SIG-M5 (cell line): Measurements from ENCODE around the gene FEM1A.
"Not testable (repeated sequence)": the region's sequence is repeated elsewhere in the genome, so short reads cannot be mapped to it uniquely, and the experiment has no call there.

ENCODE experiments used
- DNase-seq: peaks from one replicate; lab custom pipeline; 2025; lab: John Stamatoyannopoulos, UW

Gene FEM1A

DNA sequence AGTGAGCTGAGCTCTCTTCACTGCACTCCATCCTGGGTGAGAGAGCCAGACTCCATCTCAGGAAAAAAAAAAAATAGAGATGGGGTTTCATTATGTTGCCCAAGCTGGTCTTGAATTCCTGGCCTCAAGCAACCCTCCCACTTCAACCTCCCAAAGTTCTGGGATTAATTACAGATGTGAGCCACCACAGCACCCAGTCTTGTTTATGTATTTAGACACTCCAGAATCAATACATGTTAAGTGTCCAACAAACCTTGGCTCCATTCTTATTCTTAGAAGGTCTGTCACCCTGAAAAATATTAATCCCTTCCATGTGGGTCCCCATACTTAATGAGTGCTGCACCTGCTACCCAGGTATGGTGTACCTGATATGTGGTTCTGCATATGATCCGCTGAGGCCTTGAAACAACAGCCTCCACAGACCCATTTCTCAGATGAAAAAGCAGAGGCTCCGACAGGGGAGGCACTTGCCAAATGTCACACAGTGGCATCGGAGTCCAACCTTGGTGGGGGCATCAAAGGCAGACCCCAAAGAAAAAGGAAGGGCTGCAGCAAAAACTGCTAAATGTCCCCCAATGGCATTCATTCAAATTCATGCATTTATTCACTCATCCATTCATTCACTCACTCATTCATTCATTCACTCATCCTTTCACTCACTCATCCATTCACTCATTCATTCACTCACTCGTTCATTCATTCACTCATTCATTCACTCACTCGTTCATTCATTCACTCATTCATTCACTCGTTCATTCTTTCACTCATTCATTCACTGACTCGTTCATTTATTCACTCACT is 23.3 kb downstream of the FEM1A start:
- no peak for DNase-seq

GRCh38 chr19:4815426-4816201 is 24.1 kb downstream of the FEM1A start:
- peak; percentile 79 for DNase-seq

DNA sequence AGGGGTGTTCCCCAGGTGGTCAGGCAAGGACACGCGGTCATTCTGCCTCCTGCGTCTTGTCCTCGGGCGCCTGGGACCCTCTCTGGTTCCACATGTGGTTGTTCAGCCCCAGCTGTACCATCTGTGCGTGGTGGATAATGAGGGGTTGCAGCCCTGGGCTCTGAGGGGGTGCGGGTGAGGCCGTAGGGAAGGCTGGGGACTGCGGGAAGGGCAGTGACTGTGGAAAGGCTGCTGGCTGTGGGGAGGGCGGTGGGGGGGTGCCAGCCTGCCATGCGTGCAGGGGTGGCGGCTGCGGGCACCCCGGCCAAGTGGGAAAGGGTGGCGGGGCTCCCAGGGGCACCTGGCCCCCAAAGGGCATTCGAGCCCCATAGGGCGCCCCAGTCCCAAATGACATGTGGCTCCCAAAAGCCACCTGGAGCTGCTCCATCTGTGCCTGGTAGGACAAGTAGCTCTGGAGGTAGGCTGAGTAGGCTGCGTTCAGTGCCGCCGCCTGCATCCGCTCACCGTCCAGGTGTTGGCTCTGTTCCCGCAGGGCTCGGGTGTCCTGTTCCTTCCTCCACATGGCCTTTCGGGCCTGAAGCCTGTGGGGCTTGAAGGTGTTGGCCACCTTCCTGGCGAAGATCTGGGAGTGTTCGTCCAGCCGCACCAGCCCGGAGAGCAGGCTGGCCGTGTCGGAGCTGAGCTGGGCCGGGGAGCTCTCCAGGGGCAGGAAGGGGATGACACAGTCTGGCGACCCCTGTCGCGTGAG is 24.8 kb downstream of the FEM1A start:
- no peak for DNase-seq

DNA sequence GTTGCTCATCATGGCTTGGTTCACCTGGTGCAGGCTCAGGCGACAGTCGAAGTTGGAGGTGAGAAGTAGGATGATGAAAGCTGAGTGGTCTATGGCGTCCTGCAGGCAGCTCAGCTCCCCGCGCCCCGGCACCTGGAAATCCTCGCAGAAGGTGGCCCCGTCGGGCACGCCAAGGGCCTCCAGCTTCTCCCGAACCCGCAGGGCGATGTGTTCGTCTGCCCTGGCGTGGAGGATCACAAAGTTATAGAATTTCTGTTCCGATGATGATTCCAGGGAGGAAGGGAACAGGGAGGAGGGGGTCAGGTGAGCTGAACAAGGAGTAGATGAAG is 25.4 kb downstream of the FEM1A start:
- no peak for DNase-seq

DNA sequence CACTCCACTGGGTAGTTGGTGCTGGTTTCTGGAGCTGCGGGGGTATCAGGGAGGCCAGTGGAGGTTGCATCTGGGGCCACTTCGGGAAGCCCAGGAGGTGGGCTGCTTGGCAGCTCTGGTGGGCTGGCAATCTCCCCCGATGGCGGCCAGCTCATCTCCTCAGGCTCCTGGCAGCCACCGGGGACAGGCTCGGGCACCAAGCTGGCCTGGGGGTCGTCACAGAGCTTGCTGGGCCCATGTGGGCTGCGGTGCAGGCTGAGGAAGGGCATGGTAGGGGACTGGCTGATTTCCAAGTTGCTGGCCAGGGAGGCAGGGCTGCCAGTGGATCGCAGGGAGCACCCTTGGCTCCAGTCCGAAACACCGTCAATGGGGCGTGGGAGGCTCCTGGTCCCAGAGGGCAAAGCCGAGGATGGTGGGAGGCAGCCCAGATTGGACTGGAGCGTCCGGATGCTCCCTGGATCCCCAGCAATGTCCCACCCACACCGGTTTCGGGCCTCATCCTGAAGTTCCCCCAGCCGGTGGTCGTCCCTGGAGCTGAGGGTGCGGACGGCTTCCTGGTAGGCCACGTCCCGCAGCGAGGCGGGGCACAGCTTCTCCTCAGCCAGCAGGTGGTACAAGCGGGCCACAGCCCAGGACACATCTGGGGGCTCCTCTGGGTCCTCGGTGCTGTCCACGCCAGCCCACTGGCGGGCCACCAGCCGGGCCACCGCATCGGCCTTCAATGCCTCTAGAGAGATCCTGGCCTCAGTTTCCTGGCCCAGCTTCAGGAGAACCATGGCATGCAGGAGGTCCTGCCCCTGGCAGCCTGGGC is 26.1 kb downstream of the FEM1A start:
- DNase-seq = no peak

- no peak for DNase-seq
These were observed 29.7 kb downstream of the FEM1A start for GRCh38 chr19:4821265-4821664.

DNA sequence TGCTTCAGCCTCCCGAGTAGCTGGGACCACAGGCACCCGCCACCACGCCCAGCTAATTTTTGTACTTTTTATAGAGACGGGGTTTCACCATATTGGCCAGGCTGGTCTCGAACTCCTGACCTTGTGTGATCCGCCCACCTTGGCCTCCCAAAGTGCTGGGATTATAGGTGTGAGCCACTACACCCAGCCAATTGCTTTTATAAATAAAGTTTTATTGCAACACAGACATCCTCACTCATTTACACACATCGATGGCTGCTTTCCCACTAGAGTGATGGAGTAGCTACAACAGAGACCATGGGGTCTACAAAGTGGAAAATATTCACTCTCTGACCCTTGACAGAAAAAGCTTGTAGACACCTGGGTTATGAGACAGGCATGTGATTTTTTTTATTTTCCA is 30.8 kb downstream of the FEM1A start:
- DNase-seq = not testable (repeated sequence)

DNA sequence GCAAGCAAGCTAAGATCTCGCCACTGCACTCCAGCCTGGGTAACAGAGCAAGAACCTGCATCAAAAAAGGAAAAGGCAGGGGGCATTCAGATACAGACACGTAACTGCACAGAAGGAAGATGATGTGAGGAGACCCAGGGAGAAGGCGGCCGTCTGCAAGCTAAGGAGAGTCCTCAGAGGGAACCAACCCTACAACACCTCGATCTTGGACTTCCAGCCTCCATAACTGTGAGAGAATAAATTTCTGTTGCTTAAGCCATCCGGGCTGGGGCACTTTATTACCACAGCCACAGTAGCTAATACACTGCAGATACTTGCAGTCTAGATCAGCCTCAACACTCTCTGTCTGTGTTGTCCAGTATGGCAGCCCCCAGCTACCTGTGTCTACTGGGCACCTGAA is 32.0 kb downstream of the FEM1A start:
- DNase-seq = no peak

DNA sequence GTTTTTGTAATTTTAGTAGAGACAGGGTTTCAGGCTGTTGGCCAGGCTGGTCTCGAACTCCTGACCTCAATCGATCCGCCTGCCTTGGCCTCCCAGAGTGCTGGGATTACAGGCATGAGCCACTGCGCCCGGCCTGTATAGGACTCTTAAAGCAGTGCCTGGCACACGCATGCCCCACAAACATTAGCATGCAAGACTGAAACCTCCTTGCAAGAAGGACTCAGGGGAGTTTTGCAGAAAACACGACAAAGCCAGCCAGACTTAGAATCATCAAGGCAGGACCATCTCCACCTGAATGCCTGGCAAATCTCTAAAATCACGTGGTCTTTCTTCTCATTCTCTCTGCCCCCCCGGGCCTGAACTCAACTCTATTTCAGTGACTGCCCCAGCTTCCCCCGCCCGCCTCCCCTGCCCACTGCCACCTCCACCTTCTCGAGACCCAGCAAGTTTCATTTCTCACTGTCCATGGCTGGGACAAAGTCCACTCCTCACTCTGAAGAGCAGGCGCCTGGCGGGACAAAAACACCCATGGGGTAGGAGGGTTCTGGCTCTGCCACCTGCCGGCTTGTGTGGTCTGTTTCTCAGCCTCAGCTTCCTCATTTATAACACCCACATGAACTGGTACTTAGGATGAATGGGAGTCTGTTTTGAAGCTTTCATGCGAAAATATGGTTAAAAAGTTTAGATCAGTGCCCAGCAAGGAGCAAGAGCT is 37.6 kb downstream of the FEM1A start:
- DNase-seq = no peak

DNA sequence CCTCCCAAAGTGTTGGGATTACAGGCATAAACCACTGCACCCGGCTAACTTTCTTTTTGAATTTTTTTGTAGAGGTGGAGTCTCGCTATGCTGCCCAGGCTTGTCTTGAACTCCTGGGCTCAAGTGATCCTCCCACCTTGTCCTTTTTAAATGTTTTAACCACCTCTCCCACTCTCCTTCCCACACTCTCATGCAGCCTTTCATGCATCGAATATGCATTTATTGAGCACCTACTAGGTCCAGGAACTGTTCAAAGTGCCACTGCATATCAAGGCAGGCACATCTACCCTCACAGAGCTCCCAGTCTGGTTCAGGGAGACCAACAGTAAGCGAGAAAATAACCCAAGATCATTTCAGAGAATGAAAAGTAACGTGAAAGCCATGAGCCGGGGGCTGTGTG is 38.8 kb downstream of the FEM1A start:
- DNase-seq = no peak

GRCh38 chr19:4830768-4831265 is 39.3 kb downstream of the FEM1A start:
- DNase-seq = no peak

- DNase-seq = no peak
These were observed 39.9 kb downstream of the FEM1A start, which contains the start of gene TICAM1 for GRCh38 chr19:4831304-4831978. Gene TICAM1 (minus strand): TSS chr19:4831712. CDS start chr19:4818377, 13,335 bp downstream.

- not testable (repeated sequence) for DNase-seq
These were observed 40.4 kb downstream of the FEM1A start for GRCh38 chr19:4831979-4832340.

- no peak for DNase-seq
These were observed 41.2 kb downstream of the FEM1A start for GRCh38 chr19:4832776-4833175.

GRCh38 chr19:4839192-4839591 is 47.7 kb downstream of the FEM1A start:
- no peak for DNase-seq

- no peak for DNase-seq
These were observed 52.1 kb downstream of the FEM1A start for GRCh38 chr19:4843647-4843965.

- no peak for DNase-seq
These were observed 53.0 kb downstream of the FEM1A start for GRCh38 chr19:4844348-4845179.

DNA sequence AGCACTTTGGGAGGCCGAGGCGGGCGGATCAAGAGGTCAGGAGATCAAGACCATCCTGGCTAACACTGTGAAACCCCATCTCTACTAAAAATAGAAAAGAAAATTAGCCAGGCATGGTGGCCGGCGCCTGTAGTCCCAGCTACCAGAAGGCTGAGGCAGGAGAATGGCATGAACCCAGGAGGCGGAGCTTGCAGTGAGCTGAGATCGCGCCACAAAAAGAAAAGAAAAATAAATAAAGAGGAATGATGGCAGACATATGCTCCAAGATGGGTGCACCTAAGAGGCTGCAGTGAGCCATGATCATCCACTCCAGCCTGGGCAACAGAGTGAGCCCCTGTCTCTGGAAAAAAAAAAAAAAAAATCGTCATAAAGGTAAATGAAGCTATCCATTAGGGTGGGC is 54.4 kb downstream of the FEM1A start:
- not testable (repeated sequence) for DNase-seq

DNA sequence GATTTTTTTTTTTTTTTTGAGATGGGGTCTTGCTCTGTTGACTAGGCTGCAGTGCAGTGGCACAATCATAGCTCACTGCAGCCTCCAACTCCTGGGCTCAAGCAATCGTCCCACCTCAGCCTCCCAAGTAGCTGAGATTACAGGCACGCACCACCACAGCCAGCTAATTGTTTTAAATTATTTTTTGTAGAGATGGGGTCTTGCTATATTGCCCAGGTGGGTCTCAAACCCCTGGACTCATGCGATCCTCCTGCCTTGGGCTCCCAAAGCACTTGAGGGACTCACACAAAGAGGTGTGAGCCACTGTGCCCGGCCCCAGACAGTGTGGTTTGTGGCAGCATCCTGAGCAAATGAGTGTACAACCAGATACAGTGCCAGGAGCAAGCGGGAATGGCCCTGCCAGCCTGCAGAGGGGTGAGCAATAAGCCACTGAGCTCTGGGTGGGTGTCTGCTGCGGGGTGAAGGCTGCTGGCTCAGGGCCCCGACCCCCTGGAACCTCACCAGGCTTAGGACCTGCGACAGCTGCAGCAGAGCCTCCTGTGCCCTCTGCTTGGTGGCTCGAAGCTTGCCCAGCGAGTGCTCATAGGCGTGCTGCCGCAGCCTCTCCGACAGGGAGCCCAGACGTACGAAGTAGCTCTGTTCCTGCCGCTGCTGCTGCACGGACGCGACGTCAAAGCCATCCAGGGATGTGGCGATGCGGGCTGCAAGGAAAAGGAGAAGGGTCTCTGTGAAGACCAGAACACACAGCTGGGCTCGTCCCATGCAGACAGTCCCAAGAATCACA is 55.8 kb downstream of the FEM1A start:
- no peak for DNase-seq
